PC-3 (cell line): ENCODE measurements around the gene KDM5A. TPM values are rescaled to one million over a fixed set of nuclear protein-coding genes. Genes with fewer than 3 reads are reported as not detected.

Experiments used
- ATAC-seq: fragments of 200-7000 bp; cut with Tn5 transposase; 2 replicates; pipeline ENCODE4 v1.9.1; 2020; ENCODE audit warnings: mild to moderate bottlenecking, moderate library complexity
- BruUV-seq: library from RNA; stranded (reverse); fragments of 400-500 nt; replicated peaks from 2 replicates; lab custom pipeline; 2021; lab: Mats Ljungman, UMichigan
- CTCF ChIA-PET: fragments of 300-600 bp; sonication (Branson Sonifier 250); formaldehyde crosslinking; loops from one replicate; lab custom pipeline; 2022; ENCODE audit warnings: antibody characterized with exemption; lab: Charles Lee
- POLR2A ChIA-PET: fragments of 300-600 bp; sonication (Branson Sonifier 250); formaldehyde crosslinking; loops from one replicate; lab custom pipeline; 2022; ENCODE audit warnings: antibody characterized with exemption; ENCODE audit not compliant: unreplicated experiment; lab: Charles Lee
- DNase-seq: peaks from one replicate; pipeline ENCODE4 v3.0.0-alpha.2; 2015
- H2AFZ ChIP-seq: fragments of 300-600 bp; sonication (generic); 2 replicates; pipeline ENCODE4 v1.6.0; 2016; ENCODE audit warnings: antibody characterized with exemption, low read length
- H3F3A ChIP-seq: fragments of 300-600 bp; sonication (generic); one replicate; pipeline ENCODE4 v1.6.0; 2017; ENCODE audit warnings: antibody characterized with exemption, low read length, control low read depth, mild to moderate bottlenecking; ENCODE audit not compliant: unreplicated experiment
- H3K27ac ChIP-seq: fragments of 300-600 bp; sonication (generic); 2 replicates; pipeline ENCODE4 v1.5.1; 2016; ENCODE audit warnings: mild to moderate bottlenecking, low read length
- H3K27me3 ChIP-seq: fragments of 300-600 bp; sonication (generic); 2 replicates; pipeline ENCODE4 v1.6.1; 2016; ENCODE audit warnings: low read length, mixed read lengths
- H3K36me3 ChIP-seq: fragments of 300-600 bp; sonication (generic); 2 replicates; pipeline ENCODE4 v1.6.1; 2016; ENCODE audit warnings: low read depth, mixed run types, low read length, mixed read lengths
- H3K4me1 ChIP-seq: fragments of 300-600 bp; sonication (generic); 2 replicates; pipeline ENCODE4 v1.5.1; 2016; ENCODE audit warnings: low read length; ENCODE audit not compliant: insufficient read depth
- H3K4me2 ChIP-seq: fragments of 300-600 bp; sonication (generic); 2 replicates; pipeline ENCODE4 v1.6.0; 2016; ENCODE audit warnings: low read length
- H3K4me3 ChIP-seq: fragments of 300-600 bp; sonication (generic); 2 replicates; pipeline ENCODE4 v1.5.1; 2016; ENCODE audit warnings: mild to moderate bottlenecking, low read length, mixed read lengths
- H3K79me2 ChIP-seq: fragments of 300-600 bp; sonication (generic); 2 replicates; pipeline ENCODE4 v1.6.1; 2017; ENCODE audit warnings: low read length, mixed read lengths
- H3K9ac ChIP-seq: fragments of 300-600 bp; sonication (generic); 2 replicates; pipeline ENCODE4 v1.6.0; 2016; ENCODE audit warnings: mild to moderate bottlenecking, low read length
- H3K9me2 ChIP-seq: fragments of 300-600 bp; sonication (generic); replicated peaks from 2 replicates; pipeline ENCODE4 v1.6.1; 2016; ENCODE audit warnings: mixed run types, low read length, mixed read lengths
- H3K9me3 ChIP-seq: fragments of 300-600 bp; sonication (generic); 2 replicates; pipeline ENCODE4 v1.6.1; 2016; ENCODE audit warnings: low read length, mixed read lengths
- H4K20me1 ChIP-seq: fragments of 300-600 bp; sonication (generic); 2 replicates; pipeline ENCODE4 v1.6.1; 2016; ENCODE audit warnings: low read length, mixed read lengths
- EZH2 ChIP-seq: fragments of 300-600 bp; sonication (generic); IDR thresholded peaks from one replicate; pipeline ENCODE4 v1.6.1; 2017; ENCODE audit warnings: antibody characterized with exemption, mild to moderate bottlenecking, low read length; ENCODE audit not compliant: unreplicated experiment
- EZH2phosphoT487 ChIP-seq: fragments of 300-600 bp; sonication (generic); IDR thresholded peaks from 2 replicates; pipeline ENCODE4 v1.6.1; 2018; ENCODE audit warnings: mild to moderate bottlenecking, antibody characterized with exemption, low read length, borderline replicate concordance
- intact Hi-C: fragments of 100-400 bp; cut with micrococcal nuclease; formaldehyde crosslinking; loops from 2 replicates; pipeline ENCODE4 v1.9.0; 2023
- total RNA-seq: library from RNA; depleted of rRNA; stranded (reverse); fragments of >200 nt; gene quantifications from 2 replicates; pipeline ENCODE4 v1.2.3, GENCODE V29; 2014
- TF ChIP-seq, protein P1 (sequence below): fragments of 300-600 bp; sonication (generic); conservative IDR thresholded peaks from 2 replicates; pipeline ENCODE4 v1.5.1; 2017; ENCODE audit warnings: antibody characterized with exemption, low read depth, mild to moderate bottlenecking, low read length

Gene KDM5A
- total RNA-seq, 1 experiment from 2014 or later, result 27.8 TPM

DNA sequence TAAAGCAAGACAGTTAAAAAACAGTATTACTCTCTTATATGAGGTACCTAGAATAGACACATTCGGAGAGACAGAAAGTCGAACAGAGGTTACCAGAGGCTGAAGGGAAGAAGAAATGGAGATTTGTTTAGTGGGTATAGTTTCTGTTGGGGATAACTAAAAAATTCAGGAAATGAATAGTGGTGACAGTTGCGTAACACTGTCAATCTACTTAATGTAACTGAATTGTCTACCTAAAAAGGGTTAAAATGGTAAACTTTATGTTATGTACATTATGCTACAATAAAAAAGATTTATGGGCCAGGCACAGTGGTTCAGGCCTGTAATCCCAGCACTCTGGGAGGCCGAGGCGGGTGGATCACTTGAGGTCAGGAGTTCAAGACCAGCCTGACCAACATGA, 95.9 kb downstream of the KDM5A start:
- no peaks in the 10 kb centered on the region for H3K27me3 ChIP-seq
- H3K4me1 ChIP-seq, result no peaks in the 10 kb centered on the region
- H3K9me2 ChIP-seq, result no peaks in the 10 kb centered on the region
- no peak overlapping the region for H2AFZ ChIP-seq
- DNase-seq (no peak), ATAC-seq (no peak)
- peaks cover 42% of the 10 kb centered on the region for H3K36me3 ChIP-seq
- no peak overlapping the region for H3K4me2 ChIP-seq
- ChIA-PET CTCF (no interaction called here), POLR2A (no interaction called here)
- intact Hi-C loops, result no loop called here
- no peaks in the 10 kb centered on the region for H3K9me3 ChIP-seq
- no peaks in the 10 kb centered on the region for H3F3A ChIP-seq
- no peak overlapping the region for H3K27ac ChIP-seq
- no TSS peak for BruUV-seq
- no peaks in the 10 kb centered on the region for H4K20me1 ChIP-seq
- no peaks in the 10 kb centered on the region for H3K79me2 ChIP-seq
- TF ChIP-seq EZH2 (no peak), EZH2phosphoT487 (no peak)
- TF ChIP-seq, protein P1, sequence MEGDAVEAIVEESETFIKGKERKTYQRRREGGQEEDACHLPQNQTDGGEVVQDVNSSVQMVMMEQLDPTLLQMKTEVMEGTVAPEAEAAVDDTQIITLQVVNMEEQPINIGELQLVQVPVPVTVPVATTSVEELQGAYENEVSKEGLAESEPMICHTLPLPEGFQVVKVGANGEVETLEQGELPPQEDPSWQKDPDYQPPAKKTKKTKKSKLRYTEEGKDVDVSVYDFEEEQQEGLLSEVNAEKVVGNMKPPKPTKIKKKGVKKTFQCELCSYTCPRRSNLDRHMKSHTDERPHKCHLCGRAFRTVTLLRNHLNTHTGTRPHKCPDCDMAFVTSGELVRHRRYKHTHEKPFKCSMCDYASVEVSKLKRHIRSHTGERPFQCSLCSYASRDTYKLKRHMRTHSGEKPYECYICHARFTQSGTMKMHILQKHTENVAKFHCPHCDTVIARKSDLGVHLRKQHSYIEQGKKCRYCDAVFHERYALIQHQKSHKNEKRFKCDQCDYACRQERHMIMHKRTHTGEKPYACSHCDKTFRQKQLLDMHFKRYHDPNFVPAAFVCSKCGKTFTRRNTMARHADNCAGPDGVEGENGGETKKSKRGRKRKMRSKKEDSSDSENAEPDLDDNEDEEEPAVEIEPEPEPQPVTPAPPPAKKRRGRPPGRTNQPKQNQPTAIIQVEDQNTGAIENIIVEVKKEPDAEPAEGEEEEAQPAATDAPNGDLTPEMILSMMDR, result no peak
- no peak overlapping the region for H3K9ac ChIP-seq
- H3K4me3 ChIP-seq, result no peak overlapping the region

DNA sequence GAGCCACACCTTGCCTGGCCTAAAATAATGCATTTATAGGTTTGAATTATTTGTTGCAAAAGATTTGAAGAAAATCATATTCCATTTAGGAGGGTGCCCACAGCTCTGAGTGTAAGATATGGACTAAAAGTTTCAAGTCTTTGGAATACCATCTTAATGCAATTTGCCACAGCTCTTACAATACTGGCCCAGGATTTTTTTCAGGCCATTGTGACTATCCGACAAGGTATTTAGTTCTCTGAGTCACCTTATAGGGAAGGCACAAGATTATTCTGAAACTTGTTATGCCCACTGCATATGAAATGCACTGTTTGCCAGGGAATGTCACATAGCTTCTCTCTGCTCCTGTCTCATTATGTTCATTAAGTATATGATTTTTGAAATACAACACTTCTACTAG, 96.9 kb downstream of the KDM5A start:
- POLR2A ChIA-PET, result no interaction called here
- intact Hi-C loops, result no loop called here
- H3K4me2 ChIP-seq, result no peak overlapping the region
- no peak overlapping the region for H3K27ac ChIP-seq
- H3K9me2 ChIP-seq, result no peaks in the 10 kb centered on the region
- no peak for ATAC-seq
- no peaks in the 10 kb centered on the region for H3K79me2 ChIP-seq
- peaks cover 39% of the 10 kb centered on the region for H3K36me3 ChIP-seq
- no peak overlapping the region for H3K9ac ChIP-seq
- no peak overlapping the region for H3K4me3 ChIP-seq
- H4K20me1 ChIP-seq, result no peaks in the 10 kb centered on the region
- H3K27me3 ChIP-seq, result no peaks in the 10 kb centered on the region
- H3K9me3 ChIP-seq, result no peaks in the 10 kb centered on the region
- CTCF ChIA-PET, result no interaction called here
- TF ChIP-seq, protein P1, result no peak
- TF ChIP-seq EZH2phosphoT487, result no peak
- no peak for TF ChIP-seq EZH2
- no peaks in the 10 kb centered on the region for H3F3A ChIP-seq
- no peaks in the 10 kb centered on the region for H3K4me1 ChIP-seq
- DNase-seq, result no peak
- no TSS peak for BruUV-seq
- H2AFZ ChIP-seq, result no peak overlapping the region

DNA sequence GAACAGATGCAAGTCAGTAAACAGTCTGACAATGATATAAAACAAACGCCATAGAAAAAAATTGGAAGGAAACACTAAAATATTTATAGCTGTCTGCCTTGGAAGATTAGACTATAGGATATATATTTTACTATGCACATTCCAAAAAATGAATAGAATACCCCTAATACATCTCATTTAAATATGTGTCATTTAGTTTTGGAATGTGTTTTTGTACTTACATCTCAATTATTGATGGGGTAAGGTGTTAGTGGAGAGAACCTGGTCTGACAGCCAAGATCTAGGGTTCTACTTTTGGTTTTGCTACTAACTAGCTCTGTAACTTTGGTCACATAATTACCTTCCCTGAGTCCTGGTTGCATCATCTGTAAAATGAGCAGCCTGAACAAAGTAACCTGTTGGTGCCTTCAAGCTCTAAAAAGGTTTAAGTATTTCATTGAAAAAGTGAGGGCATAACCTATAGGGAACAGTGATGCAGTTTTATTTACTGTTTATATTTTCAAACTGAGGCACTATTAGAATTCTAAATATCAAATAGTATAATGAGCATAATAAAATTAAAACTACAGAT, 97.9 kb downstream of the KDM5A start:
- TF ChIP-seq, protein P1, result no peak
- TF ChIP-seq EZH2 (no peak), EZH2phosphoT487 (no peak)
- ATAC-seq, result no peak
- no TSS peak for BruUV-seq
- Histone ChIP-seq H2AFZ (no peak overlapping the region), H3K9ac (no peak overlapping the region), H3K4me1 (no peaks in the 10 kb centered on the region), H3K27me3 (no peaks in the 10 kb centered on the region), H3K27ac (no peak overlapping the region), H4K20me1 (no peaks in the 10 kb centered on the region), H3K4me3 (no peak overlapping the region), H3F3A (no peaks in the 10 kb centered on the region), H3K36me3 (peaks cover 32% of the 10 kb centered on the region), H3K79me2 (no peaks in the 10 kb centered on the region), H3K4me2 (no peak overlapping the region), H3K9me2 (no peaks in the 10 kb centered on the region), H3K9me3 (no peaks in the 10 kb centered on the region)
- ChIA-PET CTCF (no interaction called here), POLR2A (no interaction called here)
- DNase-seq, result no peak
- intact Hi-C loops, result no loop called here
